SW 1271 (cell line): ENCODE data around the gene ATXN3L.

Experiments
- DNase-seq, 2 experiments: peaks; one replicate each; lab custom pipeline; 2025; lab: John Stamatoyannopoulos, UW

Gene ATXN3L

GRCh38 chrX:13319953-13320352 is at the start of gene ATXN3L:
TSS of gene ATXN3L (minus strand) at chrX:13320053. CDS start at chrX:13319934, 119 bp downstream.
- DNase-seq = no peak

DNA sequence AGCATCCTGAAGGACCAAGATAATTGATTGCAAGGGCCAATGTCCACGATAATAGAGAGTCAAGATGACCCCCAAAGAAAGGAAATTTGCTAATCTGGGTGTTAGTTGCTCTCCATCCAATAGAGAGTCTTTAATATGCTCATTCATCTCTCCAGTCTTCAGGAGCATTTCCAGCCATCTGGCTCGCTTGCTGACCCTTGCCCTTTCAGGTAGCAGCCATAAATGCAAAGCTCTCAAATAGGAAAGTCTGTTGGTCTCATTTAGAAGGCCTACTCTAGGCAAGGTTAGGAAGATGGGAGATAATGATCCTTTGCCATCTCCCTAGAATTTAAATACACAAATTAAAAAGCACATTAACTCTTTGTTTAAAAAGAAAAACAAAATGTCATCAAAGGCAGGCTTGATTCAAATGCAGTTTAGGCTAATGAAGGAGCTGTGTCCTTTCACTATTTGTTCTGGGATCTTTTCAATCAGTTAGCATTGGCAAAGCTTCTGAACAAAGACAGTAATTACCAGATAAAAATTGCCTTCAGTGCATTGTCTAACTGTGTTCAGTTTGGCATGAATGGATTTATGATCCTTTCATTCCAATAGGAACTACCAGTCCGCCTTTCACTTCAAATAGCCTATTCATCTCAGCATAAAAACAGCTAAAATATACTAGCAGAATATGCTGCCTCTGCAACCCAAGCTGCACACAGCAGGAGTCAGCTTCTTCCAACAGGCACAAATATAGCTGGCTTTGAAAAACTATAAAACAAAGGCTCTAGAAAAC is 49.6 kb upstream of the ATXN3L start:
- DNase-seq = no peak

GRCh38 chrX:13367950-13368349 is 48.1 kb upstream of the ATXN3L start:
- DNase-seq = no peak

DNA sequence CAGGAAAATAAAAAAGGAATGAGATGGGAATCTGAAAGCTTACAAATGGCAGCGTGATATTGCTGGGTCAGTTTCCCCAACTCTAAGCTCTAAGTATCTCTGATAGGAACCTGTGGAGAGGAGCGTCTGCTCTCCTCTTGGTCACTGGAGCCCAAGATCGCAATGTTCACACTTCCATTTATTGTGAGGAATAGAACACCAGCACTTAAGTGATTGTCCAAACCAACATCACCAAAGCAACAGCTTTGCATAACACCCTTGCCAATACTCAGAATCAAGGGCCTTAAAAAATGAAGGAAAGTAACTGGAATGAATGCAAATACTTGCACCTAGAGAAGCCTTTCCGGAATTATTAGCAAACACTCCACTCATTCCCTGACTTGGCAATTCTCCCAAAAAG is 46.8 kb upstream of the ATXN3L start:
- DNase-seq = no peak

DNA sequence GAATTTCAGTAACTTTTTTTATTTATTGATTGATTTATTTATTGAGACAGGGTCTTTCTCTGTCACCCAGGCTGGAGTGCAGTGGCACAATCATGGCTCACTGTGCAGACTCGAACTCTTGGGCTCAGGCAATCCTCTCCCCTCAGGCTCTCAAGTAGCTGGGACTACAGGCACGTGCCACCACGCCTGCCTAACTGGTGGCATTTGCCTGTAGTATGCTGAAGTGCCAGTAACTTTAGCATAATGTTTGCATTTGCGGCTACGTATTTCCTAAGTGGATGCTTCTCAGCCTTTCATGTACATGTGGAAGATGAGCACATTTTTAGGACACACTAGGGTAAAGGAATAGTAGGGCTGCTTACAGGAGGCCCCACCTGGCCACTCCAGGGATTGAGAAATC is 45.3 kb upstream of the ATXN3L start:
- no peak for DNase-seq

DNA sequence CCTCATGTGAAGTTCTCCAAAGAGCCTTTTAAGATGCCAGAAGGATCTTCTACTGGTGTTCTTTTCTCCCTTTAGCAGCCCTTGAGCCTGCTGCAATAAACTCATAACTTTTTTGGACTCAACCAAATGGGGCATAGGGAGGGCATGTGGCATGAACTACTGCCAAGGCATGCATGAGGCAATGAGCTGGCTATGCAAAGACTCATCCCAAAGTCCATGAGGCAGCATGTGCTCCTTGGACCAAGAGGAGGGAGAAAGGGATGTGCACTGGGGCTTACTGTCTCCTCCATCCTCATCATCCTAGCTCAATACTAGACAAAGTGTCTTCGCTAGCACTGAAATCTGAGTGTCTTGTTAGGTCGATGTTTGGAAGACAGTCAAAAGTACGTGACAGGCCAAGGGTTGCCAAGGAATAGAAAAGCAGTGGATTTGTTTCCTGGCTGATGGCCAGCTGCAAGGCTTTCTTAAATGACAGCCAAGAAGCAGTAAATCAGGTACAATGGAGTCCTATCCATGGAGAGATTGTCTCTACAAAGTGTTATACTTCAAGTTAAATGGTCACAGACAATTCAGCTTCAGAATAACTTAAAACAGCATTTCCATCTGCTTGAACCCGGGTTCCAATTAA is 44.5 kb upstream of the ATXN3L start:
- DNase-seq = no peak

DNA sequence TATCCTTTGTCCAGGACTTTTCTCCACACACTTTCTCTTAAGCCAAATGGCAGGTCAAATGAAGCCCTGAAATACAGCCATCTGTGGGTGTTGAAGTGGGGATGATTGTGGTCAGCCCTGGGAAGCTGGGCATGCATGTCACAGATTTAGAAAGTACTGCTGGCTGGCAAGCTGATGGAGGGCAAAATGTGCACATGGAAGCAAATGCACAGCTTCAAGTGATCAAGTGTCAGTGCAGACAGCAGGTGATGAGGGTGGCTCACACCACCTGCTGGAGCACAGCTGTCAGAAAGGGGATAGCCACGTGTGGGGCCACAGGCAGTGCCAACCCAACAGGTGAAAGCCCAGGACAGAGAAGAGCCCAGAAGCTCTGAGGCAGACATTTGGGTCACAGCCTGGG is 40.3 kb upstream of the ATXN3L start:
- no peak for DNase-seq

GRCh38 chrX:13357925-13358324 is 38.1 kb upstream of the ATXN3L start:
- DNase-seq = no peak

DNA sequence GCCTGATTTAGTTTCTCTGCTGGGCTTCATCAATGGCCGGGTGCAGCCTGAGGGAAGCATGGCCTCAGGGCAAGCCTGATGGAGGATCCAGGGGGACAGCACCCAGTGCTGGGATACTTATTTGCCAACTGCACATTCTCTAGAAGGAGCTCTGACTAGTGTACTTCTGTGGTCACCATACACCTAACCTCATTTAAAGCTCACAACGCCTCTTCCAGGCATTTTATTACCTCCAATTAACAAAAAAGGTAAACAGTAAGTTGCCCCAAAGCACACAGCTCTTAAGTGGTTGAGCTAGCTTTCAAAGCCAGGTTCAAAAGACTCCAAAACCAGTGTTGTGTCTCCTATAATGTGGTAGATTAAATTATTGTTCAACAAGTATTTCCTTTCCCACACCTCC is 26.8 kb upstream of the ATXN3L start:
- DNase-seq = no peak

DNA sequence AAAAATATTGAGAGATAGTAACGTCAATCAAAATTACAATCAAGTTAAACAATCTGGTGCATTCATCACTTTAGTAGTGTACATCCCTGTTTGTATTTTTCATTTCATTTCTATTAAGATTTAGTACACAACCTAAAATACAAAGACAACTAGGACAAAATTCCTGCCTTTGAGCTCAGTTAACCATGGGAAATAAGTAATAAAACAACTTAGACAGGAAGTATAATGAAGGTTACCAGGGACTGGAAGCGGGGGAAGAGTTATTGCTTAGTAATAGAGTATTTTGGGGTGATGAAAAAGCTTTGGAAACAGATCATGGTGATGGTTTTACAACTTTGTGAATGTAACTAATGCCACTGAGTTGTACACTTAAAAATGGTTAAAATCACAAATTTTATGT is 25.6 kb upstream of the ATXN3L start:
- DNase-seq = no peak

- DNase-seq = no peak
Observed at GRCh38 chrX:13345037-13345436, 25.2 kb upstream of the ATXN3L start.

DNA sequence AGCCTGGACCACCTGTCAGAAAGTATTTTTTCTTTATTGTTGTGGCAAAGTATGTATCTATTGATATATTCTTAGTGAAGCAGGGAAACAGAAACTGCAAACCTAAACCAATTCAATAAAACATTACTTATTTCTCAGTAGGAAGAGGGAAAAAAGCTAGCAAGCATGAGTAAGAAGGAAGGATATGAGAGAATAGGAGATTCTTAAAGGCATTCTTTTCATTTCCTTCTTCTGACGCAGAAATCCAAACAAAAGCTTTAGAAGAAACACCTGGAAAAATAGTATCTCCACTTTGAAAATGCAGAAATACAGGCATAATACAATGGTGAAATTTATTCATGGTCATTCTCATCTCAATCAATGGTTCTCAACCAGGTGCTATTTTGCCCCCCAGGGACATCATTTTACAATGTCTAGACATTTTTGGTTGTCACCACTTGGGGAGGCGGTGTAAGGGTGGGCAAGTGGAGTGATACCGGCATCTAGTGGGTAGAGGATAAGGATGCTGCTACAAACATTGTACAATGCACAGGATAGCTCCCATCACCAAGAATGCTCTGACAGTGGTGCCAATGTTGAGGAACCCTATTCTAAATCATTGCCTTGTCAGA is 21.7 kb upstream of the ATXN3L start:
- DNase-seq = no peak

GRCh38 chrX:13340182-13340791 is 20.4 kb upstream of the ATXN3L start:
- DNase-seq = no peak

DNA sequence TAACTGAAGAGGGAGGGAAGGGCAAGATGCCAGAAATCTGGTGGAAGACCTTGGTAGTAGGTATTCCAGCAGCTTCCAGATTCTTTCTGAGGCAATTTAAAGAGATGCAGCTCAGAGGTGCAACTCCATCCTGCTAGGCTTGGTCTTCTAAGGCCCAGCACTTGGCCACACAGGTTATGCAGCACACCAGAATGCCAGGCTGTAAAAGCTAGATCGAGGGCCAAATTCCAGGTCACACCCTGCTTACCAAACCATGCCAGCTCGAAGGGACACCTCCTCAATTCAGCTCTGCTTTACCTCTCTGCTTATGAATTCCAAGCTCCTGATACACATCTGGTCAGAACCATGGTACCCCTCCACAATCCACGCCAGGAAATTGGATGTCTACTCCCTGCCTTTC is 19.8 kb upstream of the ATXN3L start:
- no peak for DNase-seq

DNA sequence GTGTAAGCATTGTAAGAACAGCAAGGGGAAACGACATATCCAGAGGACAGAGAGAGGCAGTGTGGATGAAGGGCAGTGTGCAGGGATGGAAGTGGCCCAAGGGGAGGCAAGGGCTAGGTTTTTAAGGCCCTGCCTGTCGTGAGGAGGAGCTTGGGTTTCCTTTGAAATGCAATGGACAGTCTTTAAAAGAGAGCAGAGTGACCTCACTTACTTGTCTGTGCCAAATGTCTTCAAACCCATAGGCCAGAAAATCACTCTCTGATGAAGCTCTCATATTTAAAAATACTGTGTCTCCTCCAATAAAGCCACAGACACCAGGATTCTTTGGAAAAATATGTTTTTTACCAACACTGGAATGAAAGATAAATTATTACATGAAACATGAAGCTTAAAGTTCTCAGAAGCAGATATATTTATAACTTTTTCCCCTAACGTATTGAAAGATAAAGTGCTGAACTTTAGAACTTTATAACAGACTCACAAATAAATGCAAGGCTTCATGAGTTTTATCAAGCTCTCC is 19.2 kb upstream of the ATXN3L start:
- DNase-seq = no peak

- DNase-seq = no peak
Observed at GRCh38 chrX:13334491-13334890, 14.6 kb upstream of the ATXN3L start.

GRCh38 chrX:13330446-13330845 is 10.6 kb upstream of the ATXN3L start:
- DNase-seq = no peak

DNA sequence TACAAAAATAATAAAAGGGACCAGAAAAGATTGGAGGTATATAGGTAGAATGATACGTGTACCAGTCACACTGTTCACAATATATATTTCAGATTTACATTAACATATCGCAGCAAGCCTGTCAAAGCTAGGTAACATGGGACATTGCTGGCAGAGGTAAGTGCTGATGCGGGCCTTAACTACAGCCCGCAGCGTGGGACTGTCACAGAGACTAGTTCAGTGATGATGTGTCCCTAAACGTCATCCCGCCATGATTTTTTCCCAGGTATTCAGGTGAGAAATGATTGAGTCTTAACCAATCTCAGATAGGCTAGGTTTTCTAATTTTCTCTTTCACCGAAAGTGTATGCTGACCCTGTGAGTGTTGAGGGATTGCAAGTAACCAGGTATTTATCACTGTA is 7.8 kb upstream of the ATXN3L start:
- DNase-seq = no peak

DNA sequence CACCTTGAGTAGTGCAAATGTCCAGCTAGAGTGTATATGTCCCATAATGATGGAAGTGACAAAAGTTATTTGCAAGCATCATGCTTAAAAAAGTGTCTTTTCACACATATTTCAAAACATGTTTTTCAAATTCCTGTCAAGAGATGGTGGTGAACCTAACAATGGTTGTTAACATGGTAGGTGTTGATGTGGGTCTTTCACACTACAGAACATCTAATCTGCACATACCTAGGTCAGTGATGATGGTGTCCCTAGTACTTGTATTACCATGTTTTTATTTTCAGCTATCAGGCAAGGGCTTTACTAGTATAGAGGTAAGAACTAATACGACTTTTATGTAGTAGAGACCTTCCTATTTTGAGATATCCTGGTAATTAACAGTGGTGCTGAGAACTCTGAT is 3.4 kb upstream of the ATXN3L start:
- DNase-seq = no peak

- DNase-seq = no peak
Observed at GRCh38 chrX:13317366-13317765, 2.5 kb downstream of the ATXN3L start.

DNA sequence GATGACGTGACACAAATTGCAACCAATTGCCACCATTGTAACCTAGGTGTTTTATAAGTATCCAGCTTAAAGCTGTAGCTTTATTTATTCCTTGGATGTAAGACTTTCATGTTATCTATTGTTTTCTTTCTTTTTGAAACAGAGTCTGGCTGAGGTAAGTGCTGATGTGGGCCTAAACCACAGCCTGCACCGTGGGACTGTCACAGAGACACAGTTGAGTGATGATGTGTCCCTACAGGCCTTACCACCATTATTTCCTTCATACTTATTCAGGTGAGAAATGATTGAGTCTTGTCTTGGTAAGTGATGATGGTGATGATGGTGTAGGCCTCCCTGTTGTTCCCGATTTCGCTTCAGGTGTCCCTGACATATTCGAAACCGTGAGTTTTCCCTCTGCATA is 8.3 kb downstream of the ATXN3L start:
- DNase-seq = no peak

DNA sequence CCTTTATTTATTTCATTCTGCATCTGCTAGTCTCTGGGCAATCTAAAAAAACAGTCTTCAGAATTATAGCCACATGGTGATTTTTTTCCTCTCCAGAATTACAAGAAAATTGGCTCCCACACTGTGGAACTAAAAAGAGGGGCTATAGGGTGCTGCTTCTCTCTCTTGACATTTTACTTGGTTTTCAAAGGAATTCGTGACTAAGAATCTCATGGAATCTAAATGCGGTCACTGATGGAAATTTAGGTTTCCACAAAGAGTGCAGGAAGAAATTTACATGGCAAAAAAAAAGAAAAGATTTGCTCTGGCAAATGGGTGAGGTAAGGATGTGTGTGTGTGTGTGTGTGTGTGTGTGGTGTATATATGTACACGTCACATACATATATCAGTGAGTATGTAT is 10.2 kb downstream of the ATXN3L start:
- no peak for DNase-seq

GRCh38 chrX:13307041-13307440 is 12.8 kb downstream of the ATXN3L start:
- DNase-seq = no peak
